Neural cell (in vitro differentiated cells): ENCODE measurements around the gene UMODL1. TPM values are rescaled to one million over a fixed set of nuclear protein-coding genes. Genes with fewer than 3 reads are reported as not detected.

Experiments
- H2AFZ ChIP-seq: fragments of 200-600, 300-800 bp; sonication (generic), shearing (Covaris generic); 2 replicates; pipeline ENCODE4 v1.6.0; 2014; ENCODE audit warnings: low read depth, mild to moderate bottlenecking, antibody characterized with exemption, low read length, moderate library complexity
- H3F3A ChIP-seq: fragments of 200-600 bp; shearing (Covaris generic); 2 replicates; pipeline ENCODE4 v1.6.1; 2016; ENCODE audit warnings: mild to moderate bottlenecking, moderate library complexity, mixed read lengths, antibody characterized with exemption, low read length; ENCODE audit not compliant: insufficient read depth, poor library complexity, severe bottlenecking
- H3K27ac ChIP-seq: fragments of 200-600, 300-800 bp; sonication (generic), shearing (Covaris generic); 2 replicates; pipeline ENCODE4 v1.5.1; 2014; ENCODE audit warnings: mild to moderate bottlenecking, low read length, moderate library complexity
- H3K27me3 ChIP-seq: fragments of 300-800, 200-600 bp; sonication (generic), shearing (Covaris generic); 2 replicates; pipeline ENCODE4 v1.6.0; 2014; ENCODE audit warnings: mild to moderate bottlenecking, low read depth, low read length, moderate library complexity; ENCODE audit not compliant: insufficient read depth
- H3K36me3 ChIP-seq: fragments of 300-800, 200-600 bp; sonication (generic), shearing (Covaris generic); 2 replicates; pipeline ENCODE4 v1.5.1; 2014; ENCODE audit warnings: mild to moderate bottlenecking, antibody characterized with exemption, low read length, moderate library complexity; ENCODE audit not compliant: insufficient read depth
- H3K4me2 ChIP-seq: fragments of 300-800, 200-600 bp; sonication (generic), shearing (Covaris generic); 2 replicates; pipeline ENCODE4 v1.6.0; 2014; ENCODE audit warnings: mild to moderate bottlenecking, low read length
- H3K4me3 ChIP-seq: fragments of 300-800, 200-600 bp; sonication (generic), shearing (Covaris generic); 2 replicates; pipeline ENCODE4 v1.5.1; 2014; ENCODE audit warnings: mild to moderate bottlenecking, low read length, moderate library complexity
- H3K79me2 ChIP-seq: fragments of 200-600 bp; shearing (Covaris generic); replicated peaks from 2 replicates; pipeline ENCODE4 v1.6.0; 2014; ENCODE audit warnings: mild to moderate bottlenecking, low read length, moderate library complexity; ENCODE audit not compliant: insufficient read depth
- H3K9ac ChIP-seq: fragments of 300-800, 200-600 bp; sonication (generic), shearing (Covaris generic); 2 replicates; pipeline ENCODE4 v1.6.1; 2016; ENCODE audit warnings: mild to moderate bottlenecking, low read length, mixed read lengths
- H3K9me2 ChIP-seq: fragments of 200-600 bp; shearing (Covaris generic); 2 replicates; pipeline ENCODE4 v1.6.1; 2016; ENCODE audit warnings: mild to moderate bottlenecking, low read length, mixed read lengths; ENCODE audit not compliant: insufficient read depth
- H3K9me3 ChIP-seq: fragments of 200-600, 300-800 bp; sonication (generic), shearing (Covaris generic); 2 replicates; pipeline ENCODE4 v1.6.1; 2016; ENCODE audit warnings: mild to moderate bottlenecking, mixed run types, low read length, moderate library complexity, mixed read lengths
- H4K20me1 ChIP-seq: fragments of 200-600 bp; shearing (Covaris generic); 2 replicates; pipeline ENCODE4 v1.6.1; 2016; ENCODE audit warnings: mild to moderate bottlenecking, mixed run types; ENCODE audit not compliant: insufficient read depth
- CTCF ChIP-seq: fragments of 450-650 bp; IDR thresholded peaks from 2 replicates; pipeline ENCODE4 v1.5.1; 2014; ENCODE audit warnings: antibody characterized with exemption, mild to moderate bottlenecking, moderate library complexity; ENCODE audit not compliant: poor library complexity, severe bottlenecking
- EP300 ChIP-seq: fragments of 450-650 bp; conservative IDR thresholded peaks from 2 replicates; pipeline ENCODE4 v1.6.1; 2014; ENCODE audit warnings: antibody characterized with exemption, mild to moderate bottlenecking, moderate library complexity; ENCODE audit not compliant: poor library complexity, severe bottlenecking
- EZH2 ChIP-seq: fragments of 200-600, 300-800 bp; shearing (Covaris generic), sonication (generic); IDR thresholded peaks from 2 replicates; pipeline ENCODE4 v1.6.1; 2014; ENCODE audit warnings: antibody characterized with exemption, low read length, borderline replicate concordance, mild to moderate bottlenecking; ENCODE audit not compliant: insufficient read depth, poor library complexity, severe bottlenecking
- MXI1 ChIP-seq: fragments of 450-650 bp; conservative IDR thresholded peaks from 2 replicates; pipeline ENCODE4 v1.6.1; 2014; ENCODE audit warnings: antibody characterized with exemption, mild to moderate bottlenecking; ENCODE audit not compliant: poor library complexity, severe bottlenecking
- POLR2AphosphoS5 ChIP-seq: IDR thresholded peaks from 2 replicates; pipeline ENCODE4 v1.6.1; 2012
- RAD21 ChIP-seq: fragments of 450-650 bp; conservative IDR thresholded peaks from 2 replicates; pipeline ENCODE4 v1.6.1; 2014; ENCODE audit warnings: antibody characterized with exemption, mild to moderate bottlenecking, moderate library complexity
- REST ChIP-seq: IDR thresholded peaks from 2 replicates; pipeline ENCODE4 v1.6.1; 2012; ENCODE audit warnings: borderline replicate concordance
- SMC3 ChIP-seq: fragments of 450-650 bp; conservative IDR thresholded peaks from 2 replicates; pipeline ENCODE4 v1.6.1; 2014; ENCODE audit warnings: antibody characterized with exemption, mild to moderate bottlenecking, moderate library complexity; ENCODE audit not compliant: poor library complexity
- TAF1 ChIP-seq: IDR thresholded peaks from 2 replicates; pipeline ENCODE4 v1.6.1; 2012; ENCODE audit warnings: low read depth
- polyA plus RNA-seq: library from polyadenylated mRNA; depleted of rRNA; stranded (reverse); fragments of >200 nt; gene quantifications from 2 replicates; pipeline ENCODE4 v1.2.3, GENCODE V29; 2014

Gene UMODL1
- polyA plus RNA-seq, 1 donor from 2014 or later = 0.11 TPM

GRCh38 chr21:42160765-42161164, 89.6 kb downstream of the UMODL1 start:
- Histone ChIP-seq H3K9me3 (no peaks in the 10 kb centered on the region), H4K20me1 (no peaks in the 10 kb centered on the region), H3K4me2 (no peak overlapping the region), H3K27me3 (no peaks in the 10 kb centered on the region), H3K4me3 (no peak overlapping the region), H3K36me3 (no peaks in the 10 kb centered on the region), H3K9me2 (no peaks in the 10 kb centered on the region), H3K27ac (no peak overlapping the region), H3K79me2 (no peaks in the 10 kb centered on the region), H3K9ac (no peak overlapping the region), H2AFZ (no peak overlapping the region), H3F3A (no peaks in the 10 kb centered on the region)
- TF ChIP-seq TAF1 = no peak
- no peak for TF ChIP-seq RAD21
- TF ChIP-seq SMC3 = no peak
- TF ChIP-seq EP300 = no peak
- TF ChIP-seq EZH2 = no peak
- TF ChIP-seq MXI1 = no peak
- TF ChIP-seq REST = no peak
- TF ChIP-seq CTCF = no peak
- no peak for TF ChIP-seq POLR2AphosphoS5

- no peaks in the 10 kb centered on the region for H3F3A ChIP-seq
- H3K27ac ChIP-seq = no peak overlapping the region
- no peaks in the 10 kb centered on the region for H4K20me1 ChIP-seq
- no peak overlapping the region for H3K4me3 ChIP-seq
- H3K4me2 ChIP-seq = no peak overlapping the region
- H3K27me3 ChIP-seq = no peaks in the 10 kb centered on the region
- TF ChIP-seq TAF1 (no peak), EP300 (no peak), REST (no peak), RAD21 (no peak), SMC3 (no peak), CTCF (no peak)
- H3K9me2 ChIP-seq = no peaks in the 10 kb centered on the region
- no peaks in the 10 kb centered on the region for H3K36me3 ChIP-seq
- no peaks in the 10 kb centered on the region for H3K79me2 ChIP-seq
- H3K9ac ChIP-seq = peak overlapping the region; percentile 29
- no peaks in the 10 kb centered on the region for H3K9me3 ChIP-seq
- peak overlapping the region; percentile 37 for H2AFZ ChIP-seq
These were observed 90.4 kb downstream of the UMODL1 start for GRCh38 chr21:42161401-42161955.
